Glomerular endothelial cell (primary cell): ENCODE measurements around the gene CCNF. TPM values are rescaled to one million over a fixed set of nuclear protein-coding genes. Genes with fewer than 3 reads are reported as not detected.

Source experiments
- DNase-seq: peaks from one replicate; pipeline ENCODE4 v3.0.0-alpha.2; 2011; ENCODE audit warnings: low read depth, low spot score; ENCODE audit errors: extremely low read depth
- total RNA-seq: library from RNA; depleted of rRNA; stranded (reverse); fragments of >200 nt; gene quantifications from 2 replicates; pipeline ENCODE4 v1.2.3, GENCODE V29; 2015

CCNF gene
- total RNA-seq, 1 donor from 2014 or later = 15.5 TPM

- no peak for DNase-seq
Measured at GRCh38 chr16:2483939-2484897, 55.0 kb downstream of the CCNF start.

GRCh38 chr16:2484898-2485508 lies 55.8 kb downstream of the CCNF start:
- DNase-seq = no peak

GRCh38 chr16:2485811-2486507 lies 56.7 kb downstream of the CCNF start:
- DNase-seq = no peak

- no peak for DNase-seq
Measured at GRCh38 chr16:2486645-2487516, 57.6 kb downstream of the CCNF start.

- DNase-seq = no peak
Measured at GRCh38 chr16:2487517-2487842, 58.2 kb downstream of the CCNF start.

- DNase-seq = no peak
Measured at GRCh38 chr16:2487903-2488531, 58.8 kb downstream of the CCNF start.

- DNase-seq = no peak
Measured at GRCh38 chr16:2489581-2489980, 60.3 kb downstream of the CCNF start.

- no peak for DNase-seq
Measured at GRCh38 chr16:2490190-2491105, 61.2 kb downstream of the CCNF start.

- DNase-seq = no peak
Measured at GRCh38 chr16:2492292-2492691, 63.0 kb downstream of the CCNF start.

GRCh38 chr16:2493605-2494004 lies 64.4 kb downstream of the CCNF start:
- no peak for DNase-seq

- no peak for DNase-seq
Measured at GRCh38 chr16:2494616-2495015, 65.4 kb downstream of the CCNF start.

- no peak for DNase-seq
Measured at GRCh38 chr16:2495041-2495440, 65.8 kb downstream of the CCNF start.

GRCh38 chr16:2496223-2497115 lies 67.2 kb downstream of the CCNF start:
- DNase-seq = no peak

GRCh38 chr16:2497116-2497630 lies 67.9 kb downstream of the CCNF start:
- no peak for DNase-seq

- no peak for DNase-seq
Measured at GRCh38 chr16:2497695-2498484, 68.6 kb downstream of the CCNF start.

GRCh38 chr16:2498531-2499253 lies 69.4 kb downstream of the CCNF start:
- DNase-seq = no peak
